HepG2 (cell line): ENCODE data around the gene RTN1. TPM values are rescaled to one million over a fixed set of nuclear protein-coding genes. Genes with fewer than 3 reads are reported as not detected.

ENCODE experiments used
- BATF2 ChIP-seq: sonication (generic); formaldehyde crosslinking; IDR thresholded peaks from 2 replicates; pipeline ENCODE4 v1.8.0; 2022; ENCODE audit warnings: mild to moderate bottlenecking, missing genetic modification reagents, moderate library complexity
- FOXP1 ChIP-seq, 2 experiments: fragments of 450-650 bp in 1 of 2; IDR thresholded peaks; 2 replicates each; pipeline ENCODE4 v1.6.1; 2017 to 2018; ENCODE audit warnings: antibody characterized with exemption in 1 of 2
- HES4 ChIP-seq: sonication (generic); formaldehyde crosslinking; IDR thresholded peaks from 2 replicates; pipeline ENCODE4 v1.9.0; 2021; ENCODE audit warnings: mild to moderate bottlenecking, missing genetic modification reagents, borderline replicate concordance
- MBNL3 ChIP-seq: fragments of 250-450 bp; sonication (Bioruptor Pico); conservative IDR thresholded peaks from 2 replicates; pipeline ENCODE4 v1.8.0; 2022; ENCODE audit warnings: mild to moderate bottlenecking, inconsistent platforms
- MYNN ChIP-seq: sonication (generic); formaldehyde crosslinking; IDR thresholded peaks from 2 replicates; pipeline ENCODE4 v1.4.0; 2020; ENCODE audit warnings: mild to moderate bottlenecking, low read depth, missing genetic modification reagents
- SKI ChIP-seq: fragments of 450-650 bp; IDR thresholded peaks from one replicate; pipeline ENCODE4 v1.6.1; 2018; ENCODE audit warnings: mild to moderate bottlenecking; ENCODE audit not compliant: partially characterized antibody
- SMC3 ChIP-seq: IDR thresholded peaks from 2 replicates; pipeline ENCODE4 v1.6.1; 2011; ENCODE audit warnings: low read length, improper control_type of control experiment
- ZBTB1 ChIP-seq: sonication (generic); formaldehyde crosslinking; IDR thresholded peaks from 2 replicates; pipeline ENCODE4 v1.4.0; 2020; ENCODE audit warnings: missing genetic modification reagents, borderline replicate concordance
- ZKSCAN1 ChIP-seq: fragments of 150-350 bp; IDR thresholded peaks from 2 replicates; pipeline ENCODE4 v1.6.1; 2014; ENCODE audit warnings: low read length
- ZNF225 ChIP-seq: sonication (generic); formaldehyde crosslinking; IDR thresholded peaks from 2 replicates; pipeline ENCODE4 v1.4.0; 2020; ENCODE audit warnings: mild to moderate bottlenecking, missing genetic modification reagents
- ZNF331 ChIP-seq: sonication (generic); formaldehyde crosslinking; IDR thresholded peaks from 2 replicates; pipeline ENCODE4 v1.4.0; 2020; ENCODE audit warnings: missing genetic modification reagents
- ZNF570 ChIP-seq: sonication (generic); formaldehyde crosslinking; IDR thresholded peaks from 2 replicates; pipeline ENCODE4 v1.4.0; 2020; ENCODE audit warnings: mild to moderate bottlenecking, missing genetic modification reagents, borderline replicate concordance
- ZNF644 ChIP-seq: IDR thresholded peaks from 2 replicates; pipeline ENCODE4 v1.6.1; 2016; ENCODE audit warnings: low read depth
- ZNF672 ChIP-seq: sonication (generic); formaldehyde crosslinking; IDR thresholded peaks from 2 replicates; pipeline ENCODE4 v1.8.1; 2022; ENCODE audit warnings: missing genetic modification reagents
- ZNF674 ChIP-seq: sonication (generic); formaldehyde crosslinking; IDR thresholded peaks from 2 replicates; pipeline ENCODE4 v1.5.0; 2020; ENCODE audit warnings: low read depth, mild to moderate bottlenecking, missing genetic modification reagents
- ZNF687 ChIP-seq: sonication (generic); formaldehyde crosslinking; IDR thresholded peaks from 2 replicates; pipeline ENCODE4 v1.5.1; 2020; ENCODE audit warnings: mild to moderate bottlenecking, missing genetic modification reagents, moderate library complexity
- ZZZ3 ChIP-seq: sonication (generic); formaldehyde crosslinking; IDR thresholded peaks from 2 replicates; pipeline ENCODE4 v1.4.0; 2020; ENCODE audit warnings: missing genetic modification reagents, mild to moderate bottlenecking, borderline replicate concordance
- polyA plus RNA-seq, 8 experiments: library from polyadenylated mRNA; depleted of rRNA in 3 of 8; stranded (reverse) in 7 of 8; unstranded in 1 of 8; fragments of >200 nt; fragmentation: Illumina TruSeq in 4 of 8; extraction: Trizol in 4 of 8; gene quantifications; 2 replicates each; pipeline versions ENCODE4 v1.2.1 to v1.2.3, GENCODE V29; 2011 to 2016; ENCODE audit warnings: low read depth in 4 of 8, missing spikeins in 1 of 8, mixed read lengths in 1 of 8; ENCODE audit not compliant: insufficient read depth in 1 of 8
- total RNA-seq, 5 experiments: library from RNA; depleted of rRNA; stranded (reverse); fragments of >200 nt; fragmentation: Illumina TruSeq; extraction: Trizol; gene quantifications; 2 replicates each; pipeline ENCODE4 v1.2.3, GENCODE V29; 2016; ENCODE audit warnings: low read depth in 1 of 5
- TF ChIP-seq, protein P1 (sequence below): sonication (generic); formaldehyde crosslinking; IDR thresholded peaks from 2 replicates; pipeline ENCODE4 v1.8.0; 2022; ENCODE audit warnings: mild to moderate bottlenecking, missing genetic modification reagents, moderate library complexity
- TF ChIP-seq, protein P2 (sequence below), 2 experiments: fragments of 450-650 bp in 1 of 2; sonication (generic) in 1 of 2; formaldehyde crosslinking; IDR thresholded peaks; 2 replicates each; pipeline versions ENCODE4 v1.5.0 to v1.8.0; 2020 to 2022; ENCODE audit warnings: mild to moderate bottlenecking in 1 of 2, missing genetic modification reagents in 1 of 2
- TF ChIP-seq, protein P3 (sequence below): sonication (generic); formaldehyde crosslinking; IDR thresholded peaks from 2 replicates; pipeline ENCODE4 v1.4.0; 2020; ENCODE audit warnings: missing genetic modification reagents

The RTN1 gene
- total and polyA plus RNA-seq, 2 of the 13 experiments (the other 11 are each of a cell fraction or from before 2014, with no cell fraction given), result 0.04 to 0.18 TPM

DNA sequence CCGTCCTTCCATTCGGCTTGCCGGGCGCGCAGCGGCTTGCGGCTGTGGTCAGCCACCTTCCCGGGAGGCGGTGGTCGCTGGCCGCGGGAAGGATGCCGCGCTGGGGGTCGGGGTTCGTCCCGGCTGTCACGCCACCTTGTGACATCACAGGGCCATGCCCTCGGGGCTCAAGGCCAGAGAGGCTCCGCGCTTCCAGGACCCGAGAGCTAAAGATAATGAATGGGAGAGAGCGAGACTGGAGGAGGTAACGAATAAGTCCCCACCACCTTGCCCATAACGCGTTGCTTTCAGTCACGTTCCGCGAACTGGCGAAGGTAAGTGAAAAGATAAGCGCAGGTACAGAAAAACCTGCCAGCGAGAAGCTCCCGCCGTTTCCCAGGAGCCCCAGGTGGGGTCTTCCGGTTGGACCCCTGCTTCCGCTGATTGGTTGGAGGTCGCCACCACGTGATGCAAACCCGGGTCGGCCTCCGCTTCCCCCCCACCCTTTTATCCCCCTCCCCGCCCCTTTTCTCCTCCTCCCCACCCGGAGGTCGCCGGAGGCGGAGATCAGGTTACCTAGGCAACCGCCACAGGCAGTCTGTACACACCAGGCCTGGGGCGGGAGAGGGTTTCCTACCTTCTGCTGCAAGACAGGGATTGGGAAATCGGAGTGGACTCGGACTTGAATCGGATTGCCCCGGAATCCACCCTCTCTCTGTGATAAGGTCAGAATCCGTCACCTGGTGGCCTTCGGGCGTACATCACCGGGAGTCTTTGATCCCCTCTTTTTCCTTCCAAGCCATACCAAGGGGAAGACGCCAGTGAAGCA lies 49.2 kb upstream of the RTN1 start, which contains the start of gene LRRC9 (continued):
- TF ChIP-seq MYNN (CRISPR knock-in tag) (no peak), ZBTB1 (no peak), ZNF672 (CRISPR knock-in tag) (no peak), SMC3 (no peak), ZNF331 (CRISPR knock-in tag) (peak; percentile 34; the same call in 1 of the 2 replicates), ZZZ3 (CRISPR knock-in tag) (no peak), SKI (peak; percentile 82), ZNF644 (CRISPR knock-in tag) (no peak), FOXP1 (IDR thresholded peaks at IDR 0.05) (no peak), FOXP1 (CRISPR knock-in tag; IDR thresholded peaks at IDR 0.05) (0 out of 2 replicates have a peak, but pooled peaks have one; percentile 21), MBNL3 (CRISPR knock-in tag) (no peak), ZNF687 (peak; percentile 85), BATF2 (CRISPR knock-in tag) (no peak), ZNF225 (0 out of 2 replicates have a peak, but pooled peaks have one; percentile 35), ZNF674 (CRISPR knock-in tag) (no peak), ZKSCAN1 (no peak), HES4 (CRISPR knock-in tag) (no peak), ZNF570 (no peak)
- TF ChIP-seq, protein P1, sequence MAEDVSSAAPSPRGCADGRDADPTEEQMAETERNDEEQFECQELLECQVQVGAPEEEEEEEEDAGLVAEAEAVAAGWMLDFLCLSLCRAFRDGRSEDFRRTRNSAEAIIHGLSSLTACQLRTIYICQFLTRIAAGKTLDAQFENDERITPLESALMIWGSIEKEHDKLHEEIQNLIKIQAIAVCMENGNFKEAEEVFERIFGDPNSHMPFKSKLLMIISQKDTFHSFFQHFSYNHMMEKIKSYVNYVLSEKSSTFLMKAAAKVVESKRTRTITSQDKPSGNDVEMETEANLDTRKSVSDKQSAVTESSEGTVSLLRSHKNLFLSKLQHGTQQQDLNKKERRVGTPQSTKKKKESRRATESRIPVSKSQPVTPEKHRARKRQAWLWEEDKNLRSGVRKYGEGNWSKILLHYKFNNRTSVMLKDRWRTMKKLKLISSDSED (CRISPR knock-in tag), result no peak
- TF ChIP-seq, protein P2, sequence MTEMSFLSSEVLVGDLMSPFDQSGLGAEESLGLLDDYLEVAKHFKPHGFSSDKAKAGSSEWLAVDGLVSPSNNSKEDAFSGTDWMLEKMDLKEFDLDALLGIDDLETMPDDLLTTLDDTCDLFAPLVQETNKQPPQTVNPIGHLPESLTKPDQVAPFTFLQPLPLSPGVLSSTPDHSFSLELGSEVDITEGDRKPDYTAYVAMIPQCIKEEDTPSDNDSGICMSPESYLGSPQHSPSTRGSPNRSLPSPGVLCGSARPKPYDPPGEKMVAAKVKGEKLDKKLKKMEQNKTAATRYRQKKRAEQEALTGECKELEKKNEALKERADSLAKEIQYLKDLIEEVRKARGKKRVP (CRISPR knock-in tag; IDR thresholded peaks at IDR 0.05), result peak in 1 of 2 experiments; percentile 88; a peak in 2 of 4 replicates
- TF ChIP-seq, protein P3, sequence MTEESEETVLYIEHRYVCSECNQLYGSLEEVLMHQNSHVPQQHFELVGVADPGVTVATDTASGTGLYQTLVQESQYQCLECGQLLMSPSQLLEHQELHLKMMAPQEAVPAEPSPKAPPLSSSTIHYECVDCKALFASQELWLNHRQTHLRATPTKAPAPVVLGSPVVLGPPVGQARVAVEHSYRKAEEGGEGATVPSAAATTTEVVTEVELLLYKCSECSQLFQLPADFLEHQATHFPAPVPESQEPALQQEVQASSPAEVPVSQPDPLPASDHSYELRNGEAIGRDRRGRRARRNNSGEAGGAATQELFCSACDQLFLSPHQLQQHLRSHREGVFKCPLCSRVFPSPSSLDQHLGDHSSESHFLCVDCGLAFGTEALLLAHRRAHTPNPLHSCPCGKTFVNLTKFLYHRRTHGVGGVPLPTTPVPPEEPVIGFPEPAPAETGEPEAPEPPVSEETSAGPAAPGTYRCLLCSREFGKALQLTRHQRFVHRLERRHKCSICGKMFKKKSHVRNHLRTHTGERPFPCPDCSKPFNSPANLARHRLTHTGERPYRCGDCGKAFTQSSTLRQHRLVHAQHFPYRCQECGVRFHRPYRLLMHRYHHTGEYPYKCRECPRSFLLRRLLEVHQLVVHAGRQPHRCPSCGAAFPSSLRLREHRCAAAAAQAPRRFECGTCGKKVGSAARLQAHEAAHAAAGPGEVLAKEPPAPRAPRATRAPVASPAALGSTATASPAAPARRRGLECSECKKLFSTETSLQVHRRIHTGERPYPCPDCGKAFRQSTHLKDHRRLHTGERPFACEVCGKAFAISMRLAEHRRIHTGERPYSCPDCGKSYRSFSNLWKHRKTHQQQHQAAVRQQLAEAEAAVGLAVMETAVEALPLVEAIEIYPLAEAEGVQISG (CRISPR knock-in tag), result no peak
